Measurements from ENCODE around the gene CALN1. TPM values are rescaled to one million over a fixed set of nuclear protein-coding genes. Genes with fewer than 3 reads are reported as not detected.

Gene CALN1
- total and polyA plus RNA-seq, 2 experiments from 2014 or later: 7.6 to 14.5 TPM

DNA sequence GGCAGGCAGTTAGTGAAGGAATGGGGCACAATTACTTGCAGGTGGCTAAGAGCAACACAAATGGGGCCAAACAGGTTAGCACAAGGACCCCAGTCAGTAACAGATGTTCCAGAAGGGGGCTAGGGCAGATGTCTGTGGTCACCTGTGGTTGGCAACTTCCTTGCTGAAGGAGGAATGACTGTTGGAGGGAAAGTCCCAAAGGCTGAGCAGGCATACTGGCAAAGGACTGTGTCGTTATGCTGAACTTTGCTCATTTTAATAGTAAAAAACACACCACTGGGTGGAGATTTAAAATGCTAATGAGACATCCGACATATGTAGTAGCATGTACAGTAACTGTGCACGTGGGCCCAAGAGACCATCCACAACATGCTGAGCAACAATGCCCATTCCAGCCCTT lies 511.6 kb downstream of the CALN1 start (continued):
- TF ChIP-seq ZNF331 (CRISPR knock-in tag; IDR thresholded peaks at IDR 0.05; ENCODE audit: low read depth): no peak
- TF ChIP-seq EZH2 (IDR thresholded peaks at IDR 0.05; ENCODE audit: low read depth, unreplicated experiment): no peak
- no peak for TF ChIP-seq NANOG (IDR thresholded peaks at IDR 0.05; ENCODE audit: borderline replicate concordance)
- TF ChIP-seq, protein P1, sequence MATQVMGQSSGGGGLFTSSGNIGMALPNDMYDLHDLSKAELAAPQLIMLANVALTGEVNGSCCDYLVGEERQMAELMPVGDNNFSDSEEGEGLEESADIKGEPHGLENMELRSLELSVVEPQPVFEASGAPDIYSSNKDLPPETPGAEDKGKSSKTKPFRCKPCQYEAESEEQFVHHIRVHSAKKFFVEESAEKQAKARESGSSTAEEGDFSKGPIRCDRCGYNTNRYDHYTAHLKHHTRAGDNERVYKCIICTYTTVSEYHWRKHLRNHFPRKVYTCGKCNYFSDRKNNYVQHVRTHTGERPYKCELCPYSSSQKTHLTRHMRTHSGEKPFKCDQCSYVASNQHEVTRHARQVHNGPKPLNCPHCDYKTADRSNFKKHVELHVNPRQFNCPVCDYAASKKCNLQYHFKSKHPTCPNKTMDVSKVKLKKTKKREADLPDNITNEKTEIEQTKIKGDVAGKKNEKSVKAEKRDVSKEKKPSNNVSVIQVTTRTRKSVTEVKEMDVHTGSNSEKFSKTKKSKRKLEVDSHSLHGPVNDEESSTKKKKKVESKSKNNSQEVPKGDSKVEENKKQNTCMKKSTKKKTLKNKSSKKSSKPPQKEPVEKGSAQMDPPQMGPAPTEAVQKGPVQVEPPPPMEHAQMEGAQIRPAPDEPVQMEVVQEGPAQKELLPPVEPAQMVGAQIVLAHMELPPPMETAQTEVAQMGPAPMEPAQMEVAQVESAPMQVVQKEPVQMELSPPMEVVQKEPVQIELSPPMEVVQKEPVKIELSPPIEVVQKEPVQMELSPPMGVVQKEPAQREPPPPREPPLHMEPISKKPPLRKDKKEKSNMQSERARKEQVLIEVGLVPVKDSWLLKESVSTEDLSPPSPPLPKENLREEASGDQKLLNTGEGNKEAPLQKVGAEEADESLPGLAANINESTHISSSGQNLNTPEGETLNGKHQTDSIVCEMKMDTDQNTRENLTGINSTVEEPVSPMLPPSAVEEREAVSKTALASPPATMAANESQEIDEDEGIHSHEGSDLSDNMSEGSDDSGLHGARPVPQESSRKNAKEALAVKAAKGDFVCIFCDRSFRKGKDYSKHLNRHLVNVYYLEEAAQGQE (IDR thresholded peaks at IDR 0.05; ENCODE audit: unreplicated experiment): no peak
- TF ChIP-seq, protein P2, sequence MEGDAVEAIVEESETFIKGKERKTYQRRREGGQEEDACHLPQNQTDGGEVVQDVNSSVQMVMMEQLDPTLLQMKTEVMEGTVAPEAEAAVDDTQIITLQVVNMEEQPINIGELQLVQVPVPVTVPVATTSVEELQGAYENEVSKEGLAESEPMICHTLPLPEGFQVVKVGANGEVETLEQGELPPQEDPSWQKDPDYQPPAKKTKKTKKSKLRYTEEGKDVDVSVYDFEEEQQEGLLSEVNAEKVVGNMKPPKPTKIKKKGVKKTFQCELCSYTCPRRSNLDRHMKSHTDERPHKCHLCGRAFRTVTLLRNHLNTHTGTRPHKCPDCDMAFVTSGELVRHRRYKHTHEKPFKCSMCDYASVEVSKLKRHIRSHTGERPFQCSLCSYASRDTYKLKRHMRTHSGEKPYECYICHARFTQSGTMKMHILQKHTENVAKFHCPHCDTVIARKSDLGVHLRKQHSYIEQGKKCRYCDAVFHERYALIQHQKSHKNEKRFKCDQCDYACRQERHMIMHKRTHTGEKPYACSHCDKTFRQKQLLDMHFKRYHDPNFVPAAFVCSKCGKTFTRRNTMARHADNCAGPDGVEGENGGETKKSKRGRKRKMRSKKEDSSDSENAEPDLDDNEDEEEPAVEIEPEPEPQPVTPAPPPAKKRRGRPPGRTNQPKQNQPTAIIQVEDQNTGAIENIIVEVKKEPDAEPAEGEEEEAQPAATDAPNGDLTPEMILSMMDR (conservative IDR thresholded peaks at IDR 0.05; ENCODE audit: low read depth in 2 of 2): no peak
- no peak for TF ChIP-seq CREB1 (CRISPR knock-in tag; IDR thresholded peaks at IDR 0.05; ENCODE audit: low read depth)
- no peak for TF ChIP-seq JUNB (IDR thresholded peaks at IDR 0.05; ENCODE audit: unreplicated experiment)

- peak; percentile 11 for DNase-seq (ENCODE audit: low spot score)
- peak overlapping the region; percentile 87; the same call in 1 of the 2 replicates for H3K27ac Mint-ChIP-seq
- peak; percentile 56 for ATAC-seq
- TF ChIP-seq ZNF114 (CRISPR knock-in tag; IDR thresholded peaks at IDR 0.05): no peak
- TF ChIP-seq, protein P3, sequence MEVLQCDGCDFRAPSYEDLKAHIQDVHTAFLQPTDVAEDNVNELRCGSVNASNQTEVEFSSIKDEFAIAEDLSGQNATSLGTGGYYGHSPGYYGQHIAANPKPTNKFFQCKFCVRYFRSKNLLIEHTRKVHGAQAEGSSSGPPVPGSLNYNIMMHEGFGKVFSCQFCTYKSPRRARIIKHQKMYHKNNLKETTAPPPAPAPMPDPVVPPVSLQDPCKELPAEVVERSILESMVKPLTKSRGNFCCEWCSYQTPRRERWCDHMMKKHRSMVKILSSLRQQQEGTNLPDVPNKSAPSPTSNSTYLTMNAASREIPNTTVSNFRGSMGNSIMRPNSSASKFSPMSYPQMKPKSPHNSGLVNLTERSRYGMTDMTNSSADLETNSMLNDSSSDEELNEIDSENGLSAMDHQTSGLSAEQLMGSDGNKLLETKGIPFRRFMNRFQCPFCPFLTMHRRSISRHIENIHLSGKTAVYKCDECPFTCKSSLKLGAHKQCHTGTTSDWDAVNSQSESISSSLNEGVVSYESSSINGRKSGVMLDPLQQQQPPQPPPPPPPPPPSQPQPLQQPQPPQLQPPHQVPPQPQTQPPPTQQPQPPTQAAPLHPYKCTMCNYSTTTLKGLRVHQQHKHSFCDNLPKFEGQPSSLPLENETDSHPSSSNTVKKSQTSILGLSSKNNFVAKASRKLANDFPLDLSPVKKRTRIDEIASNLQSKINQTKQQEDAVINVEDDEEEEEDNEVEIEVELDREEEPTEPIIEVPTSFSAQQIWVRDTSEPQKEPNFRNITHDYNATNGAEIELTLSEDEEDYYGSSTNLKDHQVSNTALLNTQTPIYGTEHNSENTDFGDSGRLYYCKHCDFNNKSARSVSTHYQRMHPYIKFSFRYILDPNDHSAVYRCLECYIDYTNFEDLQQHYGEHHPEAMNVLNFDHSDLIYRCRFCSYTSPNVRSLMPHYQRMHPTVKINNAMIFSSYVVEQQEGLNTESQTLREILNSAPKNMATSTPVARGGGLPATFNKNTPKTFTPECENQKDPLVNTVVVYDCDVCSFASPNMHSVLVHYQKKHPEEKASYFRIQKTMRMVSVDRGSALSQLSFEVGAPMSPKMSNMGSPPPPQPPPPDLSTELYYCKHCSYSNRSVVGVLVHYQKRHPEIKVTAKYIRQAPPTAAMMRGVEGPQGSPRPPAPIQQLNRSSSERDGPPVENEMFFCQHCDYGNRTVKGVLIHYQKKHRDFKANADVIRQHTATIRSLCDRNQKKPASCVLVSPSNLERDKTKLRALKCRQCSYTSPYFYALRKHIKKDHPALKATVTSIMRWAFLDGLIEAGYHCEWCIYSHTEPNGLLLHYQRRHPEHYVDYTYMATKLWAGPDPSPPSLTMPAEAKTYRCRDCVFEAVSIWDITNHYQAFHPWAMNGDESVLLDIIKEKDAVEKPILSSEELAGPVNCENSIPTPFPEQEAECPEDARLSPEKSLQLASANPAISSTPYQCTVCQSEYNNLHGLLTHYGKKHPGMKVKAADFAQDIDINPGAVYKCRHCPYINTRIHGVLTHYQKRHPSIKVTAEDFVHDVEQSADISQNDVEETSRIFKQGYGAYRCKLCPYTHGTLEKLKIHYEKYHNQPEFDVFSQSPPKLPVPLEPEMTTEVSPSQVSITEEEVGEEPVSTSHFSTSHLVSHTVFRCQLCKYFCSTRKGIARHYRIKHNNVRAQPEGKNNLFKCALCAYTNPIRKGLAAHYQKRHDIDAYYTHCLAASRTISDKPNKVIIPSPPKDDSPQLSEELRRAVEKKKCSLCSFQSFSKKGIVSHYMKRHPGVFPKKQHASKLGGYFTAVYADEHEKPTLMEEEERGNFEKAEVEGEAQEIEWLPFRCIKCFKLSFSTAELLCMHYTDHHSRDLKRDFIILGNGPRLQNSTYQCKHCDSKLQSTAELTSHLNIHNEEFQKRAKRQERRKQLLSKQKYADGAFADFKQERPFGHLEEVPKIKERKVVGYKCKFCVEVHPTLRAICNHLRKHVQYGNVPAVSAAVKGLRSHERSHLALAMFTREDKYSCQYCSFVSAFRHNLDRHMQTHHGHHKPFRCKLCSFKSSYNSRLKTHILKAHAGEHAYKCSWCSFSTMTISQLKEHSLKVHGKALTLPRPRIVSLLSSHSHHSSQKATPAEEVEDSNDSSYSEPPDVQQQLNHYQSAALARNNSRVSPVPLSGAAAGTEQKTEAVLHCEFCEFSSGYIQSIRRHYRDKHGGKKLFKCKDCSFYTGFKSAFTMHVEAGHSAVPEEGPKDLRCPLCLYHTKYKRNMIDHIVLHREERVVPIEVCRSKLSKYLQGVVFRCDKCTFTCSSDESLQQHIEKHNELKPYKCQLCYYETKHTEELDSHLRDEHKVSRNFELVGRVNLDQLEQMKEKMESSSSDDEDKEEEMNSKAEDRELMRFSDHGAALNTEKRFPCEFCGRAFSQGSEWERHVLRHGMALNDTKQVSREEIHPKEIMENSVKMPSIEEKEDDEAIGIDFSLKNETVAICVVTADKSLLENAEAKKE (CRISPR knock-in tag; IDR thresholded peaks at IDR 0.05): no peak
- TF ChIP-seq, protein P2 (conservative IDR thresholded peaks at IDR 0.05; ENCODE audit: low read depth in 2 of 2): no peak
- TF ChIP-seq JUNB (IDR thresholded peaks at IDR 0.05; ENCODE audit: unreplicated experiment): no peak
- TF ChIP-seq NANOG (IDR thresholded peaks at IDR 0.05; ENCODE audit: borderline replicate concordance): no peak
- TF ChIP-seq EZH2phosphoT487 (IDR thresholded peaks at IDR 0.05; ENCODE audit: unreplicated experiment): no peak
These were observed 515.6 kb downstream of the CALN1 start for GRCh38 chr7:71896535-71896934.

More at GRCh38 chr7:71896535-71896934, 515.6 kb downstream of the CALN1 start:
- H3K27ac ChIP-seq (ENCODE audit: low read depth): no peak overlapping the region
- no peaks in the 10 kb centered on the region; the same call in 2 of the 3 replicates for H3K9me3 Mint-ChIP-seq
- H3K4me3 Mint-ChIP-seq: no peak overlapping the region
- H3F3A ChIP-seq (replicated peaks; ENCODE audit: low read depth): no peaks in the 10 kb centered on the region
- H3K4me1 Mint-ChIP-seq: peaks cover 6% of the 10 kb centered on the region
- H3K36me3 ChIP-seq (ENCODE audit: insufficient read depth): no peaks in the 10 kb centered on the region
- no peaks in the 10 kb centered on the region for H4K20me1 ChIP-seq (replicated peaks; ENCODE audit: insufficient read depth)
- no peaks in the 10 kb centered on the region for H3K27me3 Mint-ChIP-seq (ENCODE audit: insufficient read depth, low read depth, poor library complexity)
- no peak overlapping the region for H2AFZ ChIP-seq
- H3K79me2 ChIP-seq (replicated peaks; ENCODE audit: insufficient read depth): no peaks in the 10 kb centered on the region
- no peak overlapping the region for H3K4me3 ChIP-seq
- H3K4me1 ChIP-seq (ENCODE audit: insufficient read depth): peaks cover 5% of the 10 kb centered on the region; the same call in 1 of the 2 replicates
- H3K27me3 ChIP-seq (ENCODE audit: insufficient read depth): no peaks in the 10 kb centered on the region
- no peaks in the 10 kb centered on the region for H3K9me2 ChIP-seq (ENCODE audit: insufficient read depth)
- no peak overlapping the region for H3K4me2 ChIP-seq
- H3K36me3 Mint-ChIP-seq (ENCODE audit: low read depth): no peaks in the 10 kb centered on the region

Measured in GM23338 (cell line).